Measurements from ENCODE around the gene AFDN. TPM values are rescaled to one million over a fixed set of nuclear protein-coding genes. Genes with fewer than 3 reads are reported as not detected.

Gene AFDN
- total and polyA plus RNA-seq, 2 donors (not counting 1 experiment from before 2014, with no cell fraction given), result 21.0 to 57.1 TPM

GRCh38 chr6:167956491-167956890 is 129.8 kb downstream of the AFDN start:
- no peak overlapping the region for H3K27ac ChIP-seq (ENCODE audit: insufficient read depth, low read length)
- TF ChIP-seq CTCF (conservative IDR thresholded peaks at IDR 0.05 in 1 of 2, IDR thresholded peaks at IDR 0.05 in 1 of 2; ENCODE audit: low read depth in 1 of 2, low read length in 2 of 2), result no peak
- TF ChIP-seq EZH2 (IDR thresholded peaks at IDR 0.05; ENCODE audit: low read length, missing control alignments), result no peak

DNA sequence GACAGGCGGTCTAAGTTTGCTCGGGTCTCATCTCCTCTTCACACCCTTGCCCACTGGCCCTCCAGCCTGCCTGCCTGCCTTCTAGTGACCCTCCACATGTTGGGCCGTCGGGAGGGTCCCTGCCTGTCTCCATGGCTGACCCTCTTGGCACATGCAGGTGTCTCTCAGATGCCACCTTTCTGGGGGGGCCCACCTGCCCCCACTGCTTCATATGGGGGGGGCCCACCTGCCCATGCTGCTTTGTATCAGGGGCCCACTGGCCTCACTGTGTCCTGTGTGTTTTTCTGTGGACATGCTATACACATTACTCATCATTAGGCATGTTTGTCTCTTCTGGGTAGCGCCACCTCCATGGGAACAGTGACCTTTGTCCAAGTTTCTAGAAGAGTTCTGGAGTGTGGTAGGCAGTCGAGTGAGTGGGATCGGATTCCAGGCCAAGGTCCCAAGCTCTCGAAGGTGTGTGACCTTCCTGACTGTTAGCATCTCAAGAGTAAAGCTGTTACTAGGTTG is 130.3 kb downstream of the AFDN start:
- Histone ChIP-seq H3K4me1 (ENCODE audit: control insufficient read depth, extremely low read depth, insufficient read depth, low read length) (no peaks in the 10 kb centered on the region), H3K9ac (ENCODE audit: insufficient read depth, low read length) (no peak overlapping the region), H3K9me3 (ENCODE audit: control insufficient read depth, insufficient read depth, low read depth, low read length) (no peaks in the 10 kb centered on the region), H3K36me3 (ENCODE audit: control insufficient read depth, insufficient read depth, low read length) (no peaks in the 10 kb centered on the region), H3K27me3 (ENCODE audit: control insufficient read depth, insufficient read depth, low read length) (no peaks in the 10 kb centered on the region), H4K20me1 (ENCODE audit: control insufficient read depth, extremely low read depth, insufficient read depth, low read length) (no peaks in the 10 kb centered on the region), H3K27ac (ENCODE audit: insufficient read depth, low read length) (no peak overlapping the region), H3K4me2 (ENCODE audit: extremely low read depth, insufficient read depth, low read length) (no peak overlapping the region), H3K79me2 (ENCODE audit: control insufficient read depth, insufficient read depth, low read length) (no peaks in the 10 kb centered on the region), H2AFZ (ENCODE audit: low read length) (no peak overlapping the region), H3K4me3 (replicated peaks in 1 of 4; ENCODE audit: control extremely low read depth in 1 of 4, insufficient read depth in 1 of 4, low read depth in 3 of 4, low read length in 4 of 4) (no peak overlapping the region)
- DNase-seq (ENCODE audit: low read depth in 2 of 2), result peak in 1 of 2 donors; percentile 25
- TF ChIP-seq EZH2 (IDR thresholded peaks at IDR 0.05; ENCODE audit: low read length, missing control alignments) (no peak), CTCF (conservative IDR thresholded peaks at IDR 0.05 in 1 of 2, IDR thresholded peaks at IDR 0.05 in 1 of 2; ENCODE audit: low read depth in 1 of 2, low read length in 2 of 2) (no peak)

More at GRCh38 chr6:167956491-167956890, 129.8 kb downstream of the AFDN start:
- Histone ChIP-seq H4K20me1 (ENCODE audit: control insufficient read depth, extremely low read depth, insufficient read depth, low read length) (no peaks in the 10 kb centered on the region), H3K36me3 (ENCODE audit: control insufficient read depth, insufficient read depth, low read length) (peaks cover 2% of the 10 kb centered on the region), H3K79me2 (ENCODE audit: control insufficient read depth, insufficient read depth, low read length) (no peaks in the 10 kb centered on the region), H3K27me3 (ENCODE audit: control insufficient read depth, insufficient read depth, low read length) (no peaks in the 10 kb centered on the region), H3K4me1 (ENCODE audit: control insufficient read depth, extremely low read depth, insufficient read depth, low read length) (no peaks in the 10 kb centered on the region), H3K9ac (ENCODE audit: insufficient read depth, low read length) (no peak overlapping the region), H2AFZ (ENCODE audit: low read length) (no peak overlapping the region), H3K9me3 (ENCODE audit: control insufficient read depth, insufficient read depth, low read depth, low read length) (no peaks in the 10 kb centered on the region), H3K4me2 (ENCODE audit: extremely low read depth, insufficient read depth, low read length) (no peak overlapping the region), H3K4me3 (replicated peaks in 1 of 4; ENCODE audit: control extremely low read depth in 1 of 4, insufficient read depth in 1 of 4, low read depth in 3 of 4, low read length in 4 of 4) (no peak overlapping the region)
- DNase-seq (ENCODE audit: low read depth in 2 of 2), result no peak

GRCh38 chr6:167957626-167958025 is 130.9 kb downstream of the AFDN start:
- Histone ChIP-seq H4K20me1 (ENCODE audit: control insufficient read depth, extremely low read depth, insufficient read depth, low read length) (no peaks in the 10 kb centered on the region), H3K27me3 (ENCODE audit: control insufficient read depth, insufficient read depth, low read length) (no peaks in the 10 kb centered on the region), H3K36me3 (ENCODE audit: control insufficient read depth, insufficient read depth, low read length) (no peaks in the 10 kb centered on the region), H2AFZ (ENCODE audit: low read length) (no peak overlapping the region), H3K4me2 (ENCODE audit: extremely low read depth, insufficient read depth, low read length) (no peak overlapping the region), H3K4me3 (replicated peaks in 1 of 4; ENCODE audit: control extremely low read depth in 1 of 4, insufficient read depth in 1 of 4, low read depth in 3 of 4, low read length in 4 of 4) (no peak overlapping the region), H3K9me3 (ENCODE audit: control insufficient read depth, insufficient read depth, low read depth, low read length) (no peaks in the 10 kb centered on the region), H3K27ac (ENCODE audit: insufficient read depth, low read length) (no peak overlapping the region), H3K79me2 (ENCODE audit: control insufficient read depth, insufficient read depth, low read length) (no peaks in the 10 kb centered on the region), H3K9ac (ENCODE audit: insufficient read depth, low read length) (no peak overlapping the region), H3K4me1 (ENCODE audit: control insufficient read depth, extremely low read depth, insufficient read depth, low read length) (no peaks in the 10 kb centered on the region)
- TF ChIP-seq EZH2 (IDR thresholded peaks at IDR 0.05; ENCODE audit: low read length, missing control alignments) (no peak), CTCF (conservative IDR thresholded peaks at IDR 0.05 in 1 of 2, IDR thresholded peaks at IDR 0.05 in 1 of 2; ENCODE audit: low read depth in 1 of 2, low read length in 2 of 2) (no peak)
- no peak for DNase-seq (ENCODE audit: low read depth in 2 of 2)
